Aorta (tissue), 5 donors: ENCODE measurements around the gene PKDCC. TPM values are rescaled to one million over a fixed set of nuclear protein-coding genes. Genes with fewer than 3 reads are reported as not detected.

Experiments used
- ATAC-seq: fragments of 200-7000 bp; cut with Tn5 transposase; one replicate; pipeline ENCODE4 v1.9.1; 2022; ENCODE audit warnings: moderate library complexity; ENCODE audit not compliant: low FRiP score
- DNase-seq, 2 donors: peaks; one replicate each; pipeline ENCODE4 v3.0.0-alpha.2; 2020
- H3K27ac ChIP-seq, 2 donors: one replicate each; pipeline ENCODE4 v1.5.1; 2013; ENCODE audit warnings: low read length in 2 of 2, mild to moderate bottlenecking in 2 of 2, moderate library complexity in 2 of 2, control low read depth in 1 of 2, inconsistent platforms in 1 of 2, low read depth in 1 of 2
- H3K27me3 ChIP-seq, 2 donors: one replicate each; pipeline ENCODE4 v1.6.1; 2013; ENCODE audit warnings: control low read depth in 1 of 2, low read length in 1 of 2, mild to moderate bottlenecking in 1 of 2, moderate library complexity in 1 of 2; ENCODE audit not compliant: insufficient read depth in 2 of 2, control insufficient read depth in 1 of 2
- H3K36me3 ChIP-seq, 2 donors: one replicate each; pipeline ENCODE4 v1.6.1; 2013; ENCODE audit warnings: control low read depth in 1 of 2, low read length in 1 of 2, mild to moderate bottlenecking in 1 of 2; ENCODE audit not compliant: insufficient read depth in 2 of 2, control insufficient read depth in 1 of 2
- H3K4me1 ChIP-seq, 2 donors: one replicate each; pipeline ENCODE4 v1.6.1; 2013; ENCODE audit warnings: low read length in 2 of 2, control low read depth in 1 of 2, mild to moderate bottlenecking in 1 of 2, moderate library complexity in 1 of 2; ENCODE audit not compliant: insufficient read depth in 2 of 2, control insufficient read depth in 1 of 2
- H3K4me3 ChIP-seq, 2 donors: one replicate each; pipeline ENCODE4 v1.5.1; 2013; ENCODE audit warnings: low read length in 2 of 2, control low read depth in 1 of 2, mild to moderate bottlenecking in 1 of 2
- H3K9me3 ChIP-seq: one replicate; pipeline ENCODE4 v1.6.1; 2013; ENCODE audit warnings: mild to moderate bottlenecking, low read length; ENCODE audit not compliant: control insufficient read depth
- WGBS, 2 donors: extraction: QIAGEN DNeasy Blood & Tissue Kit; methylation state at CpG; one replicate each; pipeline ENCODE4 v1.1.7; 2013; 5-methylcytosine and 5-hydroxymethylcytosine counted together
- intact Hi-C, 2 donors: fragments of 100-400 bp; cut with DNase I; formaldehyde crosslinking; loops; one replicate each; pipeline versions ENCODE4 v1.14.2 to v1.15.0; 2022
- polyA plus RNA-seq, 2 donors: library from polyadenylated mRNA; stranded (reverse); fragments of 200-250 nt; gene quantifications; one replicate each; pipeline ENCODE4 v1.2.3, GENCODE V29; 2013
- total RNA-seq, 2 donors: library from RNA; stranded (reverse); fragmentation: NEBNext Ultra II Directional; extraction: Animal tissue kit (Norgen Biotek cat#: 25700); gene quantifications; one replicate each; pipeline ENCODE4 v1.2.1, GENCODE V29; 2021
- donor health status: healthy with polysubstance abuse.
- donor health status: Bipolar disorder and iron deficiency.
- donor health status: DM: no; HTN: no; CAD: no.
- donor health status: DM: no; HTN: no; CAD: no.
- donor health status: DM: yes; HTN: yes; CAD: no.

The PKDCC gene
- total and polyA plus RNA-seq, 4 donors: 48.8 to 258 (median 165) TPM

DNA sequence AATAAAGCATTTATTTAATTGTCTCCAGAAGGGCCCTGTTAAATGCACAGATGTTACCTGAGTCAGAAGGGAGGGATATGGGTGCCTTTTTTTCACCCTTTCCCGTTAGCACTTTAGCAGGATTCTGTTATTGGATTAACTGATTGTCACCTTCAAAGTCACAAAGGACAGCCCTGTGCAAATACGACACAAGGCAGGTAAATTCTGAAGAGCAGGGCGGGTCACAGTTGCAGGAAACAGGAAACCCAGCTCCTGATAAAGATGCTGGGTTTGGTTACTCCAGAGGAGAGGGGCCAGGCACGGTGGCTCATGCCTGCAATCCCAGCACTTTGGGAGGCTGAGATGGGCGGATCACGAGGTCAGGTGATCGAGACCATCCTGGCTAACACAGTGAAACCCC, 11.4 kb upstream of the PKDCC start:
- DNase-seq (no peak), ATAC-seq (no peak)
- Histone ChIP-seq H3K27me3 (no peaks in the 10 kb centered on the region), H3K27ac (no peak overlapping the region), H3K9me3 (no peaks in the 10 kb centered on the region), H3K36me3 (no peaks in the 10 kb centered on the region), H3K4me1 (no peaks in the 10 kb centered on the region), H3K4me3 (no peak overlapping the region)
- intact Hi-C loops: no loop called here
- WGBS, 2 donors: 91 to 92% methylated on average over 7 of the region's 7 CpGs

GRCh38 chr2:42036940-42037339, 10.9 kb upstream of the PKDCC start:
- intact Hi-C loops: no loop called here
- WGBS, 2 donors: 94 to 95% methylated on average over 8 of the region's 8 CpGs

GRCh38 chr2:42040643-42041278, 7.1 kb upstream of the PKDCC start:
- no peak for DNase-seq
- H3K27ac ChIP-seq: no peak overlapping the region

More at GRCh38 chr2:42036940-42037339, 10.9 kb upstream of the PKDCC start:
- Histone ChIP-seq H3K36me3 (no peaks in the 10 kb centered on the region), H3K27ac (no peak overlapping the region), H3K9me3 (no peaks in the 10 kb centered on the region), H3K4me3 (no peak overlapping the region), H3K27me3 (no peaks in the 10 kb centered on the region), H3K4me1 (no peaks in the 10 kb centered on the region)
- ATAC-seq (no peak), DNase-seq (no peak)

DNA sequence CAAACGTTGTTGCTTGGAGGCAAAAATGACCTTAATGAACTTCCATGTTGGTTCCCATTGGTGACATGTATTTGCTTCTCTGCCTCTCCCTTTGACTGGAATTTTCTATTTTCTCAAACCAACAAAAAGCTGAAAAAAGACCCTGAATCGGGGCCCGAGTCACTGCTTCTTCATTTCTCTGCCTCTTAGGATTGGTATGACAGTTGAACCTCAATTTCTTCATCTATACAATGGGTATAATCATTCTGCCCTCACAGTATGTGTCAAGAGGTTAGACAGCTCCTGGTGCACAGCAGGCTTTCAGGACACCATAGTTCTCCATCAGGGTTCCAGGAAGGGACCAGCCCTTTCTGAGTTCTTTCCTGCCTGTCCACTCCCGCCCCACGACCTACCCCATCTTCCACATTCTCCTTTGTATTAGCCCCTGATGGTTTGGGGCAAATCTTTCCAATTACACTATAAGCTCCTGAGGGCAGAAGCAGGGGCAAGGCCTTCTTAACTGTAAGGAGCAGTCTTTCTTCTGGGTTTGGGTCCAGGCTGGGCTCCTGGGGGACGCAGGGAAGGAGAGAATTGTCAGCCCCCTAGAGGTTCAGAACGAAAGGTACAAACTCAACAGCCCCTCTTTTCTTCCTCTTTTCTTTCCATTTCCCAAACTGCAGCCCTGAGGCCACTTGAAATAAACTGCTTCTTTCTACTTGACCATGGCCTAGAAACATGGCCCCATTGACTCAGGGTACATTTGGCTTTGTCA, 6.3 kb upstream of the PKDCC start:
- no peaks in the 10 kb centered on the region for H3K36me3 ChIP-seq
- H3K9me3 ChIP-seq: no peaks in the 10 kb centered on the region
- ATAC-seq: no peak
- peaks cover 0 to 2% of the 10 kb centered on the region in 2 donors for H3K4me1 ChIP-seq
- no peaks in the 10 kb centered on the region for H3K27me3 ChIP-seq
- no peak for DNase-seq
- intact Hi-C loops: no loop called here
- no peak overlapping the region for H3K4me3 ChIP-seq
- 92% methylated on average over 7 of the region's 7 CpGs for WGBS, 2 donors
- no peak overlapping the region for H3K27ac ChIP-seq

More at GRCh38 chr2:42040643-42041278, 7.1 kb upstream of the PKDCC start:
- ATAC-seq: no peak
- Histone ChIP-seq H3K4me3 (no peak overlapping the region), H3K4me1 (peaks cover 0 to 2% of the 10 kb centered on the region in 2 donors), H3K36me3 (no peaks in the 10 kb centered on the region), H3K27me3 (no peaks in the 10 kb centered on the region), H3K9me3 (no peaks in the 10 kb centered on the region)
- intact Hi-C loops: no loop called here
- WGBS, 2 donors: 47 to 51% methylated on average over 9 of the region's 9 CpGs

GRCh38 chr2:42042631-42043355, 5.0 kb upstream of the PKDCC start:
- WGBS, 2 donors: 93 to 94% methylated on average over 11 of the region's 11 CpGs
- ATAC-seq (no peak), DNase-seq (no peak)
- no peak overlapping the region for H3K27ac ChIP-seq
- peaks cover 0 to 2% of the 10 kb centered on the region in 2 donors for H3K4me1 ChIP-seq
- intact Hi-C loops: no loop called here
- H3K4me3 ChIP-seq: no peak overlapping the region
- no peaks in the 10 kb centered on the region for H3K27me3 ChIP-seq
- H3K36me3 ChIP-seq: no peaks in the 10 kb centered on the region
- H3K9me3 ChIP-seq: no peaks in the 10 kb centered on the region

GRCh38 chr2:42043789-42044394, 3.9 kb upstream of the PKDCC start:
- H3K9me3 ChIP-seq: no peaks in the 10 kb centered on the region
- H3K27ac ChIP-seq: no peak overlapping the region
- no peaks in the 10 kb centered on the region for H3K36me3 ChIP-seq
- no peaks in the 10 kb centered on the region for H3K27me3 ChIP-seq
- WGBS, 2 donors: 95 to 96% methylated on average over 3 of the region's 3 CpGs
- H3K4me3 ChIP-seq: no peak overlapping the region
- H3K4me1 ChIP-seq: peaks cover 0 to 2% of the 10 kb centered on the region in 2 donors
- no peak for DNase-seq
- intact Hi-C loops: no loop called here
- ATAC-seq: no peak

- Histone ChIP-seq H3K4me3 (no peak overlapping the region), H3K9me3 (no peaks in the 10 kb centered on the region), H3K27me3 (no peaks in the 10 kb centered on the region), H3K27ac (no peak overlapping the region), H3K36me3 (no peaks in the 10 kb centered on the region), H3K4me1 (peaks cover 0 to 2% of the 10 kb centered on the region in 2 donors)
- DNase-seq (no peak), ATAC-seq (no peak)
- WGBS, 2 donors: 66 to 74% methylated on average over 1 of the region's 1 CpG
- intact Hi-C loops: no loop called here
Measured at GRCh38 chr2:42044939-42045338, 2.9 kb upstream of the PKDCC start.

- H3K36me3 ChIP-seq: no peaks in the 10 kb centered on the region
- H3K4me1 ChIP-seq: peaks cover 0 to 2% of the 10 kb centered on the region in 2 donors
- H3K9me3 ChIP-seq: no peaks in the 10 kb centered on the region
- H3K4me3 ChIP-seq: no peak overlapping the region
- intact Hi-C loops: no loop called here
- no peak overlapping the region for H3K27ac ChIP-seq
- DNase-seq (no peak), ATAC-seq (no peak)
- H3K27me3 ChIP-seq: no peaks in the 10 kb centered on the region
- WGBS, 2 donors: 53 to 62% methylated on average over 3 of the region's 3 CpGs
Measured at GRCh38 chr2:42045352-42045751, 2.5 kb upstream of the PKDCC start.
